NCI-H446 (cell line): Measurements from ENCODE around the gene SCGB1D2.
A peak's percentile ranks its signal among the peaks of the same experiment; 100 is the strongest.
"Not testable (repeated sequence)": the region's sequence is repeated elsewhere in the genome, so short reads cannot be mapped to it uniquely, and the experiment has no call there.

Source experiments
- DNase-seq, 2 experiments: peaks; one replicate each; lab custom pipeline; 2025; lab: John Stamatoyannopoulos, UW

Gene SCGB1D2

GRCh38 chr11:62242021-62242420 lies at the start of gene SCGB1D2:
Gene SCGB1D2 (plus strand): TSS chr11:62242239. CDS start chr11:62242308, 69 bp downstream.
- peak in 1 of 2 experiments; percentile 48 for DNase-seq

DNA sequence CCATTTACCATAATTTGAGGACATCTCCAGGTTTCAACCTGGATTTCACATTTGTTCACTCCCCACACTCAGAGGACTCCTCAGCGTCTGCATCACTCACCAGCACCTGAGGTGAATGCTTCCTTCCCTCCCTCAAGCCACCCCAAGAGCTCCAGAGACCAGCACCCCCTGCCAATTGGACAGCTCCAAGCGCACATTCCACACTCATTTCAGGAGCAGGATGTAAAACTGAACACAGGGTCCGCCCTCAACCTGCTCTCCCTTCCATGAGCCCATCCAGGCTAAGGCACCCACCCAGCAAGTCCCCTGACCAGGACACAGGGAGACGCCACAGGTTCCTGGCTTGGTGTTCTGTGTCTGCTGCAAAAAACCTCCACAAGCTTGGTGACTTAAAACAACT lies 48.1 kb upstream of the SCGB1D2 start:
- DNase-seq, result no peak

DNA sequence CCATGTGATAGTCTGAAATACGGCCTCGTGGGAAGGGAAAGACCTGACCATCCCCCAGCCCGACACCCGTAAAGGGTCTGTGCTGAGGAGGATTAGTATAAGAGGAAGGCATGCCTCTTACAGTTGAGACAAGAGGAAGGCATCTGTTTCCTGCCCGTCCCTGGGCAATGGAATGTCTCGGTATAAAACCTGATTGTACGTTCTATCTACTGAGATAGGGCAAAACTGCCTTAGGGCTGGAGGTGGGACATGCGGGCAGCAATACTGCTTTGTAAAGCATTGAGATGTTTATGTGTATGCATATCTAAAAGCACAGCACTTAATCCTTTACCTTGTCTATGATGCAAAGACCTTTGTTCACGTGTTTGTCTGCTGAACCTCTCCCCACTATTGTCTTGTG lies 47.0 kb upstream of the SCGB1D2 start:
- not testable (repeated sequence) for DNase-seq

DNA sequence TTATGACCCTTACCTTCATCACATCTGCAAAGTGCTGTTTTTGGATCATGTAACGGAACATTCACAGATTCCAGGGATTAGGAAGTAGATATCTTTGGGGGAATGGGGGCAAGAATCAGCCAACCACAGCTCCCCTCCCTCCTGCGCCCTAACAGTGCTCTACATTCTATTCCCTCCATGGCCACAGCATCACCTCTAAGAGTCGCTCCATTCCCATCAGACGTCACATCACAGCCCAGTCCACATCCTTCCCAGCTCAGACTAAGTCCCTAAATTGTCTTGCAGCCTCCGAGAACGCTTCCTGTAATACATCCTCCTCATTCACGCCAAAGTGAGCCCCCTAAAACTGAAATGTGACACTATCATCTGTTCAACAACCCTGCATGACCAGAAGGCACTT lies 46.1 kb upstream of the SCGB1D2 start:
- no peak for DNase-seq

- DNase-seq, result not testable (repeated sequence)
These were observed 44.6 kb upstream of the SCGB1D2 start for GRCh38 chr11:62197400-62197799.

GRCh38 chr11:62201376-62201775 lies 40.7 kb upstream of the SCGB1D2 start:
- DNase-seq, result no peak

DNA sequence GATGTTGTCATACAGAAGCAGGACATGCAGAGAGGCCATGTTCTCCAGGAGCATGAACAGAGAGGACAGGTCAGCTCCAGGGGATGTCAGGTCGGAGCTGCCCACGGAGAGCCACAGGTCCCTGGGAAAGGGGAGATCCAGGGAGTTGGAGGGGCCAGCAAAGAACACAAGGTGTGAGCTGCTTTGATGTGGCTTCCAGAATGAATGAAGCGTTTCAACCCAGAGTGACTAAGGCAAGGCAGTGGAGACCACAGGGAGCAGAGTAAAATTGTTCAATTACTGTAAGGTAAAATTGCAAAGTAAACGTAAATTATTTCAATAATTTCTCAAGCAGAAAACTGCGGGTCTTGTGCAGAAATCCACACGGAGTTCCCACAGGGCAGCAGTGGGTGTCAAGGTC lies 39.1 kb upstream of the SCGB1D2 start:
- DNase-seq, result no peak

DNA sequence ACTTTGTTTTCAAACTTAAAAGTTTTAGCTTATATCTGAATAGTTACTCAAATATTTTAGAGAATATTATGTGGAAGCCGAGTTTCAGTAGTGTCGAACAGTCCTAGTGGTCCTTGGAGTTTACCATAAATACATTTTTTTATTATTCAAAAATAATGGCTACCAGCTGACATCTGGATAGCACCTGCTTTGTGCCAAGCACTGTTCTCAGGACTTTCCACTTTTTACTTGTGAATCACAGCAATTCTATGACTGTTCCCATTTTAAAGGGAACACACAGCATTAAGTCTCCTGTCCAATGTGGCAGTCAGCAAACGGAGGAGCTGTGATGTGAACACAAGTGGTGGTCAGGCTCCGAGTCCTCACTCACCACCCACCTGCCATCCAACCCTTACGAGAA lies 37.6 kb upstream of the SCGB1D2 start:
- no peak for DNase-seq

- DNase-seq, result no peak
These were observed 36.6 kb upstream of the SCGB1D2 start for GRCh38 chr11:62205441-62205840.

GRCh38 chr11:62206276-62207066 lies 35.6 kb upstream of the SCGB1D2 start:
- DNase-seq, result not testable (repeated sequence)

DNA sequence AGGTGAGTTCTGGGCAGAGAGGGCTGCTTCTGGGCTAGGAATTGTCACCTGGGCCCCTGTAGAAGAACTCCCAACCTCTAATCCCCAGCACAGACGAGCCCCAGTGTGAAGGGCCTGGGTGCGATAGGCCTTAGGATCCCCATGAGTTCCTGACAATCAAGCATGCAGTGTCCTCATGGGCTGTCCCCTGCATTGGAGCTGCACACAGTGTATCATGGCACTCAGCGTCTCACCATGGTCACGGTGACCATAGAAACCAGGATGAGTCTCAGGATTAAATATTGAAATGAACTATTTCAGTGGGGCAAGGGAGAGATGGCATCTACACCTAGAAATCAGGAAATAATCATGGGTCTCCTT lies 33.3 kb upstream of the SCGB1D2 start:
- no peak for DNase-seq

- peak in 1 of 2 experiments; percentile 4 for DNase-seq
These were observed 24.8 kb upstream of the SCGB1D2 start for GRCh38 chr11:62217191-62217748.

GRCh38 chr11:62221498-62221897 lies 20.5 kb upstream of the SCGB1D2 start:
- DNase-seq, result no peak

DNA sequence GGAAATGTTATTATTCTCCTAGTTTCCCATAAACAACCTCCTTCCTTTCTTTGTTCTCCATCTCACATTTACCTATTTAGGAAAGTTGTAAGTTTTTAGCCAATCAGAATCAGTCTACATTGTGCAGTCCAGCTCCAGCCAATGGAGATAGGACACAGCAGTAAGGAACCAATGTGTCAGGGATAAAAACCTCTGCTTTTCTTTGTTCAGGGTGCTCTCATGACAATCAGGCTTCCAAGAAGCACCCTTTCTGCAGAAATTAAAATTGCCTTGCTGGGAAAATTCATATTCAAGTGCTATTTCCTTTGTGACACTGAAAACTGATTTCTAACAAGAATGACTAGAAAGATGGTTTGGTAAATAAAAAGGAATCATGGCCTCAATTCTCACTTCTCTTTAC lies 18.9 kb upstream of the SCGB1D2 start:
- no peak for DNase-seq

DNA sequence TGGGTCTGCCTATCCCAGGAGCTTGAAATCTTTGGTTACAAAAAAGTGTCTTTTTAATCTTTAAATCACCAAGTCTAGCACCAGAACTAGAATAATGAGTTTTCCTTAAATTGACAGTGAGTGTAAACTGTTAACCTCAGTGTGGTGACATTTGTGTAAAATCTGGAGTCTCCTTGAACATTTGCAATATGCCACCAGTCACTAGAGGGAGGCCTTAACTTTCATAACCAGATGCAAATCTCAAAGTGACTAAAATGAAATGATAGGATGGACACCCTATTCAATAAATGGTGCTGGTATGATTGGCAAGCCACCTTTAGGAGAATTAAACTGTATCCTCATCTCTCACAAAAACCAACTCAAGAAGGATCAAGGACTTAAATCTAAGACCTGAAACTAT lies 8.3 kb upstream of the SCGB1D2 start:
- DNase-seq, result no peak

GRCh38 chr11:62236187-62236586 lies 5.9 kb upstream of the SCGB1D2 start:
- DNase-seq, result no peak

DNA sequence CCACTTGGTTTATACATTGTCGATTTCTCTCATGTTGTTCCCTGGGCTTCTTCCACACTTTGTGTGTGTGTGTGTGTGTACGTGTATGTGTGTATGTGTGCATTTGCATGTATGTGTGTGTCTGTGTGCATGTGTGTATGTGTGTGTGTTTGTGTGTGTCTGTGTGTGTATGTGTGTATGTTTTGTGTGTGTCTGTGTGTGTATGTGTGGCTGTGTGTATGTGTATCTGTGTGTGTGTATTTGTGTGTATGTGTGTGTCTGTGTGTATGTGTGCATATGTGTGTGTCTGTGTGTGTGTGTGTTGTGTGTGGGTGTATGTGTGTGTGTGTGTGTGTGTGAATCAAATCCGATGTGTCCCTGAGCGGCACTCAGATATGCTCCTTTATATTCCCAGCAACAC lies 4.5 kb upstream of the SCGB1D2 start:
- DNase-seq, result no peak

DNA sequence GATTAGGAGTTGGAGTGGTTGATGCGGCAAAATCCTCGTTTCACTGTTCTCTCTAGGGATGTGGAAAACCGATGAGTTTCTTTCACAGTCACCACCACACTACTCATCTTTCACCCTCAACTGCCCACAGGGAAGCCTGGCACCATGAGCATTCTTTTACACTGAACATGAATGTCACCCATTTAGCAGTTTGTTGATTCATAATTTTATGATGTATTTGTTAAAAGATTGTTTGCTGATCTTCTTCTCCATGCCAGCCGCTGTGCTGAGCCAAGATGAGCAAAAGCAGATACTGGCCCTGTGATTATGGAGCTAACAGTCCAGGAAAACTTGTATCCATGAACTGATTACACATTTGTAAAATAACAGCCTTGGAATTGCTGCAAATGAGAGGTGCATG lies 3.9 kb upstream of the SCGB1D2 start:
- DNase-seq, result no peak

DNA sequence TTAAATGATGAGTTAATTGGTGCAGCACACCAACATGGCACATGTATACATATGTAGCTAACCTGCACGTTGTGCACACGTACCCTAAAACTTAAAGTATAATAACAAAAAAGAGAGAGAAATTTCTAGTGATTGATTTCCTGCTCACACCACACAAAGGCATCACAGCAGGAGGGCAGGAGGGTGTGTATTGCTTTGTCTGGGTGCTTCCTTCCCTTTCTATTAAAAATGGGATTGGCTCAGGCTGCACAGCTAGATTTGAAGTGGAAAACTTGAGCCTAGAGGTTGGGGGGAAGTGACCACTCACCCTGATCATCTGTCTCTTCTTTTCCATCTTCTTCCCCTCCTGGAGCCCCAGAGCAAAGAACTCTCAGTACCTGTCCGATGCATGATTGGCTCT lies 944 bp upstream of the SCGB1D2 start:
- no peak for DNase-seq

- no peak for DNase-seq
These were observed 3.3 kb downstream of the SCGB1D2 start for GRCh38 chr11:62245271-62245753.

- no peak for DNase-seq
These were observed 9.7 kb downstream of the SCGB1D2 start for GRCh38 chr11:62251698-62252097.

- no peak for DNase-seq
These were observed 12.0 kb downstream of the SCGB1D2 start for GRCh38 chr11:62253999-62254542.

GRCh38 chr11:62256281-62256680 lies 14.2 kb downstream of the SCGB1D2 start:
- no peak for DNase-seq
